HG03469 (cell line): ENCODE measurements around the gene PRR33.

Source experiments
- ATAC-seq: cut with Tn5 transposase; IDR thresholded peaks from one replicate; pipeline ENCODE4 v1.9.1; 2021; ENCODE audit warnings: mild to moderate bottlenecking, moderate library complexity, moderate number of reproducible peaks; ENCODE audit not compliant: unreplicated experiment

Gene PRR33

DNA sequence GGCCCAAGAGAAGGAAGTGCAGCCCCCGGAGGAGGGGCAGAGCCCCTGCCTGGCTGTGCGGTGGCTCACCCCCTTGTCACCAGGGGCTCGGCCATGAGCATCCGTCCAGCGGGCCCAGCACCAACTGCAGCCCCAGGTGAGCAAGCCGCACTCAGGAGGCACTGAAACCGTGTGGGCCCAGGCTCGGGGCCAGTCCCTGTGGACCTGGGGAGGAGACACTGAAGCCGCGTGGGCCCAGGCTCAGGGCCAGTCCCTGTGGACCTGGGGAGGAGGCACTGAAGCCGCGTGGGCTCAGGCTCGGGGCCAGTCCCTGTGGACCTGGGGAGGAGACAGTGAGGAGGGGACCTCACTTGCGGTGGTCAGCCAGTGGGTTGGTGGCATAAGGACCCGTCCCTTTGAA, 24.9 kb downstream of the PRR33 start:
- no peak for ATAC-seq

DNA sequence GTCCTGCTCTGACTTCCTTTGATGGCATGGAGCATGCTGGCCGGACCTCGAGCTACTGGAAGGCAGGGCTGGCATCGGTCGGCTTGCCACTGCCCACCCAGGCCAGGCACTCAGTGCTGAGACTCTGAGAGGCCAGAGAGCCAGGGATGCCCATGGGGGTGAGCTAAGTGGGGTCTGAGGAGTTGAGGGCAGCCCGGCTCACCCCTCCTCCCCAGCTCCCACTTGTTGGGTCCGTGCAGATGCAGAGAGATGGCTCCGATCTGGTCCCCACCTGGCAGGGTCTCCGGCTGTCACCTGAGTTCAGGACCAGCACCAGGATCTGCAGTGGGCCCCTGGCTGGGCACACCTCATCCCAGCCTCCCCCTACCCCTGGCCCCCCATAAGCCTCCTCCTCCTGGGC, 25.5 kb downstream of the PRR33 start:
- ATAC-seq: no peak

DNA sequence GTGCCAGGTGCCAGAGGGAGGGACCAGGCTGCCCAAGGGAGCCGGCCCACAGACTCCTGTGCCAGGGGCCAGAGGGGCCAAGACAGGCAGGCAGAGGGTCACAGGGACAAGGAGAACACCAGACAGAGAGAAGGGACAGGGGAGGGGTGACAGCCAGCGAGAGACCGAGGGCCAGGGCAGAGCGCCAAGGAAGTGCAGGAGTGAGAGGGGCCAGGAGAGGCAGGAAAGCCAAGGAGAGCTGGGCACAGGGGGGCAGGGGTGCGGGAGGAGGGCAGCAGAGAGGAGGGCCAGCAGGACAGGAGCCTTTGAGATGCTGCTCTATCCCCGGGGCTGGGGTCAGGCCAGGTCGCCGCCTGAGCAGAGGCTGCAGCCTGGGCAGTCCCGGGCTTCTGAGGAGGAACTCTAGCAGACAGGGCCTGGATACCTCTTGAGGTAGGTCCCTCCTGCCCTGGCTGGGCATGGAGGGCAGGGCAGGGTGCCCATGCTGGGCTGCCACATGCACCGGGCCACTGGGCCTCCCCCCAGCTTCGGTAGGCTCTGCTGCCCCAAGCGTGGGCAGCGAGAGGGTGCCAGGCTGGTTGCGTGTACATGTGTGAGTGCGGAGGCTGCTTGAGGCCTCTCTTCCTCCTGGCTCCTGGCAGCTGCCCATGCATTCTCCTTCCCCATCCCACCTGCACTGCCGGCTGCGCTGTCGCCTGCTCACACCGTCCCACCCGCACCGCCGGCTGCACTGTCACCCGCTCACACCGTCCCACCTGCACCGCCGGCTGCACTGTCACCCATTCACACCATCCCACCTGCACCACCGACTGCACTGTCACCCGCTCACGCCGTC, 26.6 kb downstream of the PRR33 start:
- no peak for ATAC-seq

DNA sequence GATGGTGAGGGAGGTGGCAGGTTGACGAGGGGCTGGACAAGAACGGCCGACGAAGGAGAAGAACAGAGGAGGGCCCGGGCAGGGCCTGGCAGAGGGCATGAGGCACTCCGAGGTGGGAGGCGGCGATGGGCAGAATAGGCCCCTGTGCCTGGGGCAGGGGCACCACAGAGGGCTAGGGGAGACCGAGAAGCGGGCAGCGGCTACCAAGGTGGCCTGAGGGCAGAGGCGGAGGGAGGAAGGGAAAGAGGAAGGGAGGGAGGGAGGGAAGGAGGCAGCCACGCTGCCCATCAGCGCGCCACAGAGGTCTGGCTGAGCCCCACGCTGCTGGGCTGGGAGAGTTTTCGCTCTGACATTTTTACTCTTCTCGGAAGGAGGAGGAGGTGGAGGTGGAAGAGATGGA, 27.5 kb downstream of the PRR33 start:
- no peak for ATAC-seq

DNA sequence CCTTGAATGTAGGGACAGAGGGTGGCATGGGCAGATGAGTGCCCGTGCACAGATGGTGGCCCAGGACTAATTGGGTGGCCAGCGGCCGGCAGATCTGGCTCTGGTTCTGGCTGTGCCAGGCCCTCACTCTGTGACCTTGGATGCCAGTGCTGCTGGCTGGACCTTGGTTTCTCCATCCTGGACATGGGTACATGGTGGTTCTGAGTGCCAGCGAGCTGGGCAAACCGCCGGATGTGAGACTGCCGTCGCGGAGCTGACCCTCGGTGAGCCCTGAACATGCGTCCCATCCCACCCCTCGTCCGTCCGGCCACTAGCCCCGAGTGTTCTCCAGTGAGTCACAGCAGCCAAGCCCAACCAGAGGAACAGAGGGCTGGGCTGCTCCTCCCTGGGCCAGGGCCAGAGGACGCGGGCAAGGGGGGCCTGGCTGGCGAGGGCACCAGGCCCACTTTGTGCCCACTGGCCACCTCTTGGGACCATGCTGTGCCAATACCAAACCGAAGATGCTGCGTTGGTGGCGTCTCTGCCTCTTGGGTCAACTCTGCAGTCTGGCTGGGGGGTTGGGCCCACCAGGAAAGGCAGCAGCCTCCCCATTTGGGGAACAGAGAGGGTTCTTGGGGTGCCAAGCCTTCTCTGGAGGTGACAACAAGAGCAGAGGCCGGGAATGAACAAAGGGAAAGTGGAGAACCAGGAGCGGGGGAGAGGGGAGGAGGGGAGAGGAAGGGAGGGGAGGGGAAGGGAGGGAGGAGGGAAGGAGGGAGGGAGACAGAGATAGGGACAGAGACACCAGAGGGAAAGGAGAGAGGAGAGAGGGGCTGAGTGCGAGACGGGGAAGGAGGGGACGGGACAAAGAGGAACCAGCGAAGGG, 28.1 kb downstream of the PRR33 start:
- ATAC-seq: no peak

DNA sequence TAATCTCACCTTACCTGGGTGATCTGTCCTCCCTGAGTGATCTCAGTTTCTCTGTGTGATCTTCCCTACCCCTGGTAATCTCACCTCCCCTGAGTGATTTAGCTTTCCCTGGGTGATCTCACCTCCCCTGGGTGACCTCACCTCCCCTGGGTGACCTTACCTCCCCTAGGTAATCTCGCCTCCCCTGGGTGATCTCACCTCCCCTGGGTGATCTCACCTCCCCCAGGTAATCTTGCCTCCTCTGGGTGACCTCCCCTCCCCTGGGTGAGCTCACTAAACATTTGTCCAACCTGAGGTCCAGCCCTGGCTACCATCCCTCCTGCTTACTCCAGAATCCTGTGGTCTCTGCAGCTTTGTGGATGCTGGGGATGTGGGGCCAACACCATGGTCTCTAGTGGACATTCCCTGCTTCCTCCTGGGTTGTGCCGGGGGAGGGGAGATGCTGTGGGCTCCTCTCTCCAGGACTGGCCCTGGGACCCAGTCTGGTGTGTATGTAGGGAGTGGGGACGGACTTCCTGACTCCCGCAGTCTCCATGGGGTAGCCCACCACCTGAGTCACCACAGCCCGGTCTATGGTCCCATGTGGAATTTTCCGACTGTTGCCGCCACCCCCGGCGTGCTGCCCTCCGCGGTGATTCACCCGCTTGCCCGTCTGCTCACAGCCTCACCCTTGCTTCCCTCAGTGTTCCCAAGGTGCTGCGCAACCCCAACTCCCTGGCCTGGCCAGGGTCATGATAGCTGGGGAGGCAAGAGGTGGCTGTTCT, 28.9 kb downstream of the PRR33 start:
- no peak for ATAC-seq

DNA sequence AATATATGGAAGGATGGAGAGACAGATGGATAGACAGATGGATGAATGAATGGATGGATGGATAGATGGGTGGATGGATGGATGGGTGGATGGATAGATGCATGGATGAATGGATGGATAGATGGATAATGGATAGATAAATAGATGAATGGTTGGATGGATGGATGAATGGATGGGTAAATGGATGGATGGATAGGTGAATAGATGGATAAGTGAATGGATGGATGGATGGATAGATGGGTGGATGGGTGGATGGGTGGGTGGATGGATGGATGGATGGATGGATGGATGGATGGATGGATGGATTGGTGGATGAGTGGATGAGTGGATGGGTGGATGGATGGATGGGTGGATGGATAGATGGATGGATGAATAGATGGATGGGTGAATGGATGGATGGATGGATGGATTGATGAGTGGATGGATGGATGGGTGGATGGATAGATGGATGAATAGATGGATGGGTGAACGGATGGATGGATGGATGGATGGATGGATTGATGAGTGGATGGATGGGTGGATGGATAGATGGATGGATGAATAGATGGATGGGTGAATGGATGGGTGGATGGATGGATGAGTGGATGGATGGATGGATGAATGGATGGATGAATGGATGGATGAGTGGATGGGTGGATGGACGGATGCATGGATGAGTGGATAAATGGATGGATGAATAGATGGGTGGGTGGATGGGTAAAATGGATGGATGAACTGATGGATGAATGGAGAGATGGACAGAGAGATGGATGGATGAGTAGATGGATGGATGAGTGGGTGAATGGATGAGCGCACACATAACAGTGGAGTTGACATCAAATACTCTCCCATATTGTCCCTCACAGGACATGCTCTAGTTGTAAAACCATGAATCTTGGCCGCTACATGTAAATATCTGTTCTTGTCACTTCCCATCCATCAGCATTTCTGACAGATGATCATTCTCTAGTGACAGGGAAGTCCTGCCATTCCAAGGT, 30.0 kb downstream of the PRR33 start:
- ATAC-seq: no peak

DNA sequence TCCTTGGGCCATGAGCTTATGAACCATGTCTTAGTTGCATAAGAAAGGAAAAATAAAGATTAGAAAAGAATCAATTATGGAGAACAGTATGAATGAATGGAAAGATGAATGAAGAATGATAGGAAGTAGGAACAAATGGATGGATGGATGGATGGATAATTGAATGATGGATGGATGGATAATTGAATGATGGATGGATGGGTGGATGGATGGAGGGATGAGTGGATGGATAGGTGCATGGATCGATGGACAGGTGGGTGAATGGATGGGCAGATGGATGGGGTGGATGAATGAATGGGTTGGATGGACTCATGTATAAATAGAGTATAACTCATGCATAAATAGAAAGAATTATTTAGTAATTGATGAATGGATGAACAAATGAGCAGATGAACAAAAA, 31.6 kb downstream of the PRR33 start:
- ATAC-seq: no peak

DNA sequence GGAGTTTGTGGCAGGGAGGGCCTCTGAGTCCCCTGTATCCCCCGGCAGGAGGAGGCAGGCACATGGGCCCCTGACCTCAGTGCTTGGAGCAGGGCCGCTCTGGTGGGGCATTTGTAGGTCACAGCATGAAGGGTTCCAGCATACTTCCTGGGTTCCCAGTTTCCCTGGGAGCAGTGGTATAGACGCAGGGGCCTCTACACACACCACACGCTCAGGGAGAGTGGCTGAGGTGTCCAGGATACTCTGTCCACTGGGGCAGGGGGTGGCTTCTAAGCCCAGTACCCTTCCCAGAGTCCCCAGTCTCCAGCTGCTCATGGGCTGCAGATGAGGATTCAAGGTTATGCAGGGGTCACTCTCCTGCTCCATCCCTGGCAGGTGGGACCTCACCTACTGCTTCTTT, 32.7 kb downstream of the PRR33 start:
- ATAC-seq: no peak

DNA sequence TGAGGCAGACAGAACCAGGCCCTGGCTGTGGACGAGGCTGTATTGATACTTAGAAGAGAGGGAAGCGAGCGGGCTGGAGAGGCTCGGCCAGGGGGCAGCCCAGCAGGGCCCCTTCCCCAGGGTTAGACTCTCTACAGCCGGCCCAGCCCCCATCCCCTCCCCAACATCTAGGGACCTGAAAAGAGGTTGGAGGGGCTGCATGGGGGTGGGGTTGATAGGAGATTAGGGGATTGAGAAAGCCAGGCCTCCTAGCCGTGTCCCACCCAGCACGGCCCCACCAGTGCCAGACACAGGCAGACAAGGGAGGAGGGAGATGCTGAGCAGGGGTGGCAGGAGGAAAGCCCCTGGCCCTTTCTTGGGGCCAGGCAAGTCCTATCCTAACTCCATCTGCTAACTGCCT, 33.1 kb downstream of the PRR33 start:
- no peak for ATAC-seq

DNA sequence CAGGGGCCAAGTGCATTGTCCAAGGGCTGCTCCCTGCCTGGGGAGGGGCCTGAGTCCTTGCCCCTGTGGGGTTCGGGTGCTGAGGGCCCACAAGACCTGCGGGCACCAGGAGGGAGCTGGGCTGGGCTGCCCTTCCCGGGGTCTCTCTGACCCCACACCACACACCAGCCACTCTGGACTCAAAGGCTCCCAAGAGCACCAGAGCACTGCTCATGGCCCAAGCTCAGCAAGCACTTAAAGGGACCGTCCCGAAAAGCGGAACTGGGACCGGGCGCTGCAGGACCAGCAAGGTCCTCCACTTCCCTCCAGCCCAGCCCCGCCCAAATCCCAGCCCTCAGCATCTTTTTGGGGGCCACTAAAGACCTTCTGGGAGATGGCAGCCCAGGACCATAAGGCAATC, 33.5 kb downstream of the PRR33 start:
- ATAC-seq: no peak

DNA sequence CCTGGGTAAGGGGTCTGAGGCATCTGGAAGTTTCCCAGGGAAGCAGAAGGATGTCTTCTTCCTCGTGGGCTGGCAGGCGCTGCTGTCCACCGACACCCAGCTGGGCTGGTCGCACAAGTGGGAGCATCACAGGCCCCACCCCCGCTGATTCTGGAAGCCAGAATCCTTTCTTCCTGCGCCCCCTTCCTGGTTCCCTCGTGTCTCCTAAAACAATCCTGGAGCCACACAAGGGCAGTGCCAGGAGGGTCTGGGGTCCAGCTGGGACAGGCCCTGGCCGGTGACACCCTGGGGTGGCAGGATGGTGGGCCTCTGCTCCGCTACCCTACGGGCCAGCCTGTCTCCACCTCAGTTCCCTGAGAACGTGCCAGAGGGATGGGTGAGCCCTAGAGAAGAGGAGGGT, 34.6 kb downstream of the PRR33 start:
- no peak for ATAC-seq

DNA sequence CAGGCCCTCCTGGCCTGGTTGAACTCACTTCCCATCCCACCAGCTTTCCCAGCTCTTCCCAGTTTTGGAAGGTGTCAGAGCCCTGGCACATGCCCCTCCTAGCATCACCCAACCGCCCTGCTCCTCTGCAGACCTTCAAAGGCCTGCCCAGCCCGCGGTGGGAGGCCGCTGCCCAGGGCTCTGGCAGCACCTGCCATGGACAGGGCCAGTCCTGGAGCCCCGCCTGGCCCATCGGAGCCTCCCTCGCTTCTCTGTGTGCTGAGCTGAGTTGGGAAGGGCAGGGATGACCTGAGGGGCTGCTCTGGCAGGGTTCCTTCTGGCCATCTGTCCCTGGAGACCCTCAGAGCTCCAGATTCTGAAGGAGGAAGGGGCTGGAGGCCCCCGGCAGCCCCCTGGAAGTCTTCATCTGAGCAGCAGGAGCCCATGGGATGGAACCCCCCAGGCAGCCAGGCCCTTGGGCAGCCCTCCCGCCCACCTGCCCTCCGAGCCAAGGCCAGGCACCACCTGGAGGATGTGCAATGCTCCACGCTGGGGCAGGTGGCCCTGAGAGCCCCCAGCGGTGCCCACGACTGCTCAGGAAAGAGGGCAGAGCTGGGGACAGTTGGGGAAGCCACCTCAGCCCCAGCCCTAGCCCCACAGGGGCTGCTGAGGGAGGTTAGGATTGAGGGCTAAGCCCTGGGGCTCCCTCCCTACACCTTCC, 35.2 kb downstream of the PRR33 start:
- no peak for ATAC-seq

DNA sequence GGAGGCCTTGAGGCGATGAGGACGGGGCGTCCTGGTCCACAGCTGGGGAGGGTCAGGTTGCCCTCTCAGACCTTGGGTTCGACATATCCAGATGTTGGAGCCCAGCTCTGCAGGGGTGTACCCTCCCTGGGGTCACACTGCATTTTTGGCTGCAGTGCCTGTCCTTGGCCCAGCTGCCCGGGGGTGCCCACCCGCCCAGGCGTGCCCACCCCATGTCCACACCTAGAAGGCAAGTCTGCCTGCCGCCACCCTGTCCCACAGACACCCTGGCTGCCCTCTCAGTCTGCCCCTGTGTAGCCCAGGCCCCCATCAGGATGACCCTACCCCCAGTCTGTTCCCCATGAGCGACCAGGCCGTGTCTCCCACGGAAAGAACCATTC, 35.8 kb downstream of the PRR33 start:
- ATAC-seq: no peak

DNA sequence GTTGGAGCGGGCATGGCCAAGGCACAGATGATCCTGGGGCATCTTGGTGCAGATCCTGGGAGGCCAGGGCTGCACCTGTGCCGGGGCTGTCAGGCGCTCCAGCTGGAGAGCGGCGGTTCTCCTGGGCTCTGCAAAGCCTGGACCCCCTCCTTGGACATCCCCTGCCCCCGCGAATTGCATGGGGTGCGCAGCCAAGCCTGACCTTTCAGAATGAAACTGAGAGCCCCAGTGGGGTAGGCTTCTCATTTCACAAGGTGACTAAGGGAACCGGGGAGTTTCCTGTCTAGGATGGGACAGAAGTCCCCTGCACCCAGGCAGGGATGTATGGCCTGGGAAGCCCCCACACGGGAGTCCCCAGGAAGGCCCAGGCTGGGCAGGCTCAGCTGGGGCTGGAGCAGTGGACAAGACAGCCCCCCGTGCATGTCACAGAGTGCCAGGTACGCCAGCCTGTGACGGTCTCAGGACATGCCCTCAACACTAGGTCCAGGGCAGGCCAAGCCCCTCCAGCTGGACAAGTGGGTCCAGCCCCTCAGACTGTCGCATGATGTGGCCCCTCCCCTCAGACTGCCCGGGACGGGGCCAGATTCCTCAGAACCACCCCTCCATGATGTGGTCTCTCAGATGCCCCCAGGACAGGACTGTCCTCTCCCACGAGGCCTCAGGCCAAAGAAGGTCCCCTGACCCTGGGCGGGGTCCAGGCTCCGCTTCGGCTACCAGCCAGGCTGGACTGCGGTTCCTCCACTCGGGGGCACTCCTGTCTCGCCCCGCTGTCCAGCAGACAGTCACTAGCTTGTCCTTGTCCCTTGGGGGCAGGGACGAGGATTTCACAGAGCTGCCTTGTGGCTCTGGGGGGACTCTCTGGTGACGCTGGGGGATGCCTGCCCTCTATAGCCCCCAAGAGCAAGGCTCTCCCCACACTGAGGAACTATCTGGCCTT, 36.5 kb downstream of the PRR33 start:
- no peak for ATAC-seq

DNA sequence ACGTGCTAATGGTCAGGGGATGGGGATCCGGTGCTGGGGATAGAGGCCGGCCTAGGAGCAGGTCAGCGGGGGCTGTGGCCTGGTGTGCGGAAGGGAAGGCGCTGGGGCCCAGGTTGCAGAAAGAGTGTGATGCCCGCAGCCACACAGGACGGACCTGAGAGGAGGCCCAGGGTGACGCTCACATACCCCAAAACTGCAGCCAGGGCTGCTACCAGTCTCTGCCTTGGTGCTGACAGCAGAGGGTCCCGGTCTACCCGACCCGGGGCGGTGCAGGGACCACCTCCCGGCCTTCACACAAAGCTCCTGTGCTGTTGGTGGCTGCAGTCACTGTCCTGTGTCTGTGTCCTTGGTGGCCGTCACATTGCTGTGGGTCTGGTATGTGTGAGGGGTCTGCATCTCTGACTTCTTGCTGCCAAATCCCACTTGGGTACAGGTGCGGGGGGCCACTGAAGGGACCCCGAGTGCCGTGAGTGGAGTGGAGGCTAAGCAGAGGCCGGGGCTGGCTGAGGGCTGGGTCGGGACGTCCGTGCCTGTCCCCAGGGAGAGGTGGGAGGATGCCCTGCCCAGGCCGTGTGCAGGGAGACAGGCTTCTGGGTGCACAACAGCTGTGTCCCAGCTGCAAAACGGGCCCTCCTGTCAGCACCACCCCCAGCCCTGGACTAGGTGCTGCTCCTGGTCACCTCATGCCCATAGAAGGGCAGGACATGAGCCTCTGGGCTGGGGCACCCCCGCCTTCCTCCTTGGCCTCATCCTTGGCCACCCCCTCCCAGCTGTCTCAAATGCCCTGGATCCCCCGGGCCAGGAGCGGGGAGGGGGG, 37.4 kb downstream of the PRR33 start:
- ATAC-seq: no peak

DNA sequence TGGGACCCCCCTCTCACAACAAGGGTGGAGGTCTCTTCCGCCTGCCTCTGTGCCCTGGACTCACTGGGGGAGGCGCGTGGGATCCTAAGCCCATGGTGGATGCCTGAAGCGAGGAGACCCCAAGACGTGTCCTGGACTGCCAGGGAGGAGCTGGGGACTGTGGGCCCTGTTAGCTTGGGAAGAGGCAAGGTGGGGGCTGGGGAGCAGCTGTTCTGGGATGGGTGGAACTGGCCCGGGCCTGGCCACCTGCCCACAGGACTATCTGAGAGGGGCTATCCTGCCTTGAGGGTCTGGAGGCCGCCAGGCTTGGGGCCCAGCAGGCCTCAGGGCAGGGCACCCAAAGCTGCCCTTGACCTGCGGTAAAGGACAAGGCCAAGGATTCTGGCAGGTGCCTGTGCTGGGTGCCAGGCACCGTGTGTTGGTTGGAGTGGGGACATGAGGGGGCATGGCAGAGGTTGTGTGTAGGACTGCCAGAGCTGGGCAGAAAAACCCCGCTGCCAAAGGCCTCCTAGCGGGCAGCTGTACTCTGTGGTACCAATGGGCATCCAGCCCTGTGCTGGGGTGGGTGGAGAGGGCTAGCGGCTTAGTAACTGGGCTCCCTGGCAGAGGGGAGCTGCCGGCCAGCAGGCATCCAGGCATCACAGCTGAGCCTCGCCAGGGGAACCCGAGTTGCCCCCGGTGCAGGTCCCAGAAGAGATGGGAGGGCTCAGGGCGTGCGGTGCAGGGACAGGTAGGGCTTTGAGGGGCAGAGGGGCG, 38.1 kb downstream of the PRR33 start:
- ATAC-seq: no peak
